ENCODE results near the gene BTNL9. TPM values are rescaled to one million over a fixed set of nuclear protein-coding genes. Genes with fewer than 3 reads are reported as not detected.
A peak's percentile ranks its signal among the peaks of the same experiment; 100 is the strongest.
"Not testable (repeated sequence)": the region's sequence is repeated elsewhere in the genome, so short reads cannot be mapped to it uniquely, and the experiment has no call there.

The BTNL9 gene
- total RNA-seq, 1 donor from 2014 or later, result not detected

- Mint-ChIP-seq H3K36me3 (ENCODE audit: insufficient read depth) (no peaks in the 10 kb centered on the region), H3K27me3 (peaks cover 36% of the 10 kb centered on the region), H3K4me3 (ENCODE audit: low read depth) (peak overlapping the region; percentile 40), H3K9me3 (ENCODE audit: low read depth) (no peaks in the 10 kb centered on the region), H3K4me1 (ENCODE audit: low read depth) (no peaks in the 10 kb centered on the region), H3K27ac (no peak overlapping the region)
- no peak for DNase-seq (ENCODE audit: low spot score, unreplicated experiment)
- no peak for TF ChIP-seq CTCF (IDR thresholded peaks at IDR 0.05; ENCODE audit: unreplicated experiment)
These were observed 60.2 kb downstream of the BTNL9 start for GRCh38 chr5:181100121-181100875.

GRCh38 chr5:181101030-181101641, 61.1 kb downstream of the BTNL9 start:
- not testable (repeated sequence) for DNase-seq (ENCODE audit: low spot score, unreplicated experiment); H3K4me3 Mint-ChIP-seq (ENCODE audit: low read depth); H3K36me3 Mint-ChIP-seq (ENCODE audit: insufficient read depth); H3K9me3 Mint-ChIP-seq (ENCODE audit: low read depth); H3K4me1 Mint-ChIP-seq (ENCODE audit: low read depth); H3K27ac Mint-ChIP-seq
- peaks cover 44% of the 10 kb centered on the region for H3K27me3 Mint-ChIP-seq

GRCh38 chr5:181101930-181102674, 62.0 kb downstream of the BTNL9 start:
- not testable (repeated sequence) for H3K27ac Mint-ChIP-seq; H3K4me3 Mint-ChIP-seq (ENCODE audit: low read depth); H3K4me1 Mint-ChIP-seq (ENCODE audit: low read depth); H3K36me3 Mint-ChIP-seq (ENCODE audit: insufficient read depth); DNase-seq (ENCODE audit: low spot score, unreplicated experiment); H3K9me3 Mint-ChIP-seq (ENCODE audit: low read depth)
- peaks cover 51% of the 10 kb centered on the region for H3K27me3 Mint-ChIP-seq

GRCh38 chr5:181104259-181104568, 64.1 kb downstream of the BTNL9 start:
- DNase-seq (ENCODE audit: low spot score, unreplicated experiment); H3K27ac Mint-ChIP-seq; H3K36me3 Mint-ChIP-seq (ENCODE audit: insufficient read depth); H3K9me3 Mint-ChIP-seq (ENCODE audit: low read depth); H3K4me1 Mint-ChIP-seq (ENCODE audit: low read depth): not testable (repeated sequence)
- H3K4me3 Mint-ChIP-seq (ENCODE audit: low read depth), result peak overlapping the region; percentile 2
- H3K27me3 Mint-ChIP-seq, result peaks cover 66% of the 10 kb centered on the region

GRCh38 chr5:181104606-181105390, 64.7 kb downstream of the BTNL9 start:
- not testable (repeated sequence) for DNase-seq (ENCODE audit: low spot score, unreplicated experiment); H3K36me3 Mint-ChIP-seq (ENCODE audit: insufficient read depth); H3K4me1 Mint-ChIP-seq (ENCODE audit: low read depth); H3K27ac Mint-ChIP-seq; H3K4me3 Mint-ChIP-seq (ENCODE audit: low read depth); H3K9me3 Mint-ChIP-seq (ENCODE audit: low read depth)
- H3K27me3 Mint-ChIP-seq, result peaks cover 66% of the 10 kb centered on the region

- Mint-ChIP-seq H3K9me3 (ENCODE audit: low read depth) (no peaks in the 10 kb centered on the region), H3K27ac (no peak overlapping the region), H3K36me3 (ENCODE audit: insufficient read depth) (no peaks in the 10 kb centered on the region), H3K4me1 (ENCODE audit: low read depth) (no peaks in the 10 kb centered on the region), H3K4me3 (ENCODE audit: low read depth) (no peak overlapping the region), H3K27me3 (peaks cover 67% of the 10 kb centered on the region)
- no peak for TF ChIP-seq CTCF (IDR thresholded peaks at IDR 0.05; ENCODE audit: unreplicated experiment)
- no peak for DNase-seq (ENCODE audit: low spot score, unreplicated experiment)
These were observed 65.4 kb downstream of the BTNL9 start for GRCh38 chr5:181105391-181106025.

All from progenitor cell of endocrine pancreas (in vitro differentiated cells).